Measurements from ENCODE around the gene CIB4.
"Not testable (repeated sequence)": the region's sequence is repeated elsewhere in the genome, so short reads cannot be mapped to it uniquely, and the experiment has no call there.

The CIB4 gene

DNA sequence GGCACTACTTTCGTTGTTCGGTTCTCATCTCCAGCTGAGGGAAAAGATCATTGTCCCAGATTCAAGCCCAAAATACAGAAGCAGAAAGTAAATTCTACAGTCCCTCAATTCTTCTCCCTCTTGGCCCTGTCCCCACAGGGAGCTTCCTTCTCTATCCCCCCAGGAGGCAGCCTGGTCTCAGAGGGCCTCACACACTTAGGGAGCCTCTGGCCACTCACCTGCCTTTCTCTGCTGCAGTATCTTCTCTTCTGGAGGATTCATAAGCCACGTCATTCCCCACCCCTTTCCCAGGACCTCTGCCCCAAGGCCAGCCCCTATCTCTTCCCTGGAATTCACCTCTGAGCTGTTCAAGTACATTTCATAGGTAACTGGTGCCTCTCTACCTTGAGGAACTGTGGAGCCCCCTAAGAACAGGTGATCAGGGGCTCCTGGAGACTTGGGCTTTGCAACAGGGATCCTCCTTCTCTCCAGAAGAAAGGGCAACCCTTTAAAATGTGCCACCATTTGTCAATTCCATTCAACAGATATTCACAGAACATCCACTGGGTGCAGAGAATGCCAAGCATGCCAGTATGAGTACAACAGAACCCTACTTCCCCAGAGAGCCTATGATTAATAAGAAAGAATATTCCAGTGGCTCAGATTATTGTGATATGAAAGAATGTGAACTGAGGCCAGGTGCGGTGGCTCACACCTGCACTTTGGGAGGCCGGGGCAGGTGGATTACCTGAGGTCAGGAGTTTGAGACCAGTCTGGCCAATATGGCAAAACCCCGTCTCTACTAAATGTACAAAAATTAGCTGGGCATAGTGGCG lies 72.9 kb downstream of the CIB4 start:
- no peak for DNase-seq (ENCODE audit: low read depth in 3 of 3)

DNA sequence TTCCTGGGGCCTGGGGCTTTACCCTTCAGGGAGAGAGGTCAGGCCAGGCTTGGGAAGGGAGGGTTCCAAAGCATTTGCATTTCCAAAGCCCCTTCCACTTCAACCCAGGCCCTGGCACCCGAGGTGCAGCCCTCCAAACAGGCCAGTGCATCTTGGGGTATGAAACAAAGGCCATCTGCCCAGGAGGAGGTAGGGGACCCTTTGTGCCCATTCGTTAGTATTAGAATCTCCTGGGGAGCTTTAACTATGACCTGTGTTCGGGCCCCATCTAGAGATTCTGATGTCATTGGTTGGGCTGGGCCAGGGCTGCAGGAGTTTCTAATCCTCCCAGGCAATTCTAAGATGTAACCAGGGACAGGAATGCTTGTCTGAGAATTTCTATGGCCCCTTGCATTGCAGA lies 73.6 kb downstream of the CIB4 start:
- no peak for DNase-seq (ENCODE audit: low read depth in 3 of 3)

DNA sequence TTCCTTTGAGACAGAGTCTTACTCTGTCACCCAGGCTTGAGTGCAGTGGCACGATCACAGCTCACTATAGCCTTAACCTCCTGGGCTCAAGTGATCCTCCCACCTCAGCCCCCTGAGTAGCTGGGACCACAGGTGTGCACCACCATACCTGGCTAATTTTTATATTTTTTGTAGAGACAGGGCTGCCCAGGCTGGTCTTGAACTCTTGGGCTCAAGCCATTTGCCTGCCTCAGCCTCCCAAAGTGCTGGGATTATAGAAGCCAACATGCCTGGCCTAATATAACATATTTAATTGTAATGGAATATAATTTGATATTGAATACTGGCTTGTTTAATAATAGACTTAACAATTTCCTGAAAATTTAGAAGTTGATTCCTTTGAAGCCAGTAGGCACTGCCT lies 74.4 kb downstream of the CIB4 start:
- not testable (repeated sequence) for DNase-seq (ENCODE audit: low read depth in 3 of 3)

DNA sequence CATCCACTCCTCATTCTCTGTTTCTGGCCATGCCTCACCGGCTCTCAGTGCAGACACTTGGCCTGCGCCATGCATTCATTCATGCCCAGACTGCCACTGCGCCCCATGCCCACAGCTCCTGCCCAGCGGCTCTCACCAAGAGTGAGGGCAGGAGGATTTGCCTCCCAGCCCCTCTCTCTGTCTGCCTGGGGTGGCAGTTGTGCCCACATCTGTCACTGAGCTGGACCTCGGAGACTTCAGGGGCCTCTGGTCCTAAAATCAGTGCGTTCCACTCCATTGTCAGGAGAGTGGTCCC lies 75.1 kb downstream of the CIB4 start:
- DNase-seq (ENCODE audit: low read depth in 3 of 3) = no peak

DNA sequence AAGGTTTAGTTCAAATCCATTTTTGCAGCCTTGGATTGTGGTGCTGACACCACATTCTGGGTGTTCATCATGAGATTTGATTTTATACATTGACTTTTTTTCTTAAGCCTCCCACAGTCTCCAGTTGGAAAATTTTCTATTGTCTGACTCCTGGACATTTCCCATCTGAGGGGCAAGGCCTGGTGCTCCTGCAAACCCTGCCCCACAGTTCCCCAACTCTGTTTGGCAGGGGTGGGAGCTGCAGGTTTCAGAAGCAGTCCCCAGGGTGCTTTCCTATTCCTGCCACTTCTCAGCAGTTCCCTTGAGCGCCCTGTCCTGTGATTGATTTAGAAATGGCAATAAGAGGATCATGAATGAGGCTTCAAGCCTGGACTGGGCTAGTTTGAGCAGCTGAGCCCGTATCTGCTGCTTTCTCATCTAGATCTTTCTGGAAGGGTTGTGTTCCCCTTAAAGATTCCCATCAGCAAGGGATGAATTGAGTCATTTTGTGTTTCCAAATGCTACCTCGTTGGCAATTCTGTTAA lies 77.0 kb downstream of the CIB4 start:
- no peak for DNase-seq (ENCODE audit: low read depth in 3 of 3)

DNA sequence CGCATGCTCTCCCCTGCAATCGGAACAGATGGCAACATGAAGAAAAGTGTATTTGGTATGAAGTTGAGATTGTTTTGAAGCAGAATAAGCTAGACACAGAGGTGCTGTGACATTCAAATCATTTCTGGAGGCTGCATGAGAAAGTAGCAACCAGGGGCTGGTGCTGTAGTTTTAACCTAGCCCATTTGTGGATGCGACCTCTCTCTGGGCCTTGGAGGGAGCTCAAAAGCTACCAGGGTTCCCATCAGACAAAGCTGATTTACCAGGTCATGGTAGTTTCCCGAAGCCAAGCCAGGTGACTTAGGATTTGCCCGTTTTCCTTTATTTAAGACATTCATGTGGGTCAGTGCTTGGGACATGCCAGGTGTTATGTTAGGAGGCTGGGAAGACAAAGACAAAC lies 77.5 kb downstream of the CIB4 start:
- no peak for DNase-seq (ENCODE audit: low read depth in 3 of 3)

DNA sequence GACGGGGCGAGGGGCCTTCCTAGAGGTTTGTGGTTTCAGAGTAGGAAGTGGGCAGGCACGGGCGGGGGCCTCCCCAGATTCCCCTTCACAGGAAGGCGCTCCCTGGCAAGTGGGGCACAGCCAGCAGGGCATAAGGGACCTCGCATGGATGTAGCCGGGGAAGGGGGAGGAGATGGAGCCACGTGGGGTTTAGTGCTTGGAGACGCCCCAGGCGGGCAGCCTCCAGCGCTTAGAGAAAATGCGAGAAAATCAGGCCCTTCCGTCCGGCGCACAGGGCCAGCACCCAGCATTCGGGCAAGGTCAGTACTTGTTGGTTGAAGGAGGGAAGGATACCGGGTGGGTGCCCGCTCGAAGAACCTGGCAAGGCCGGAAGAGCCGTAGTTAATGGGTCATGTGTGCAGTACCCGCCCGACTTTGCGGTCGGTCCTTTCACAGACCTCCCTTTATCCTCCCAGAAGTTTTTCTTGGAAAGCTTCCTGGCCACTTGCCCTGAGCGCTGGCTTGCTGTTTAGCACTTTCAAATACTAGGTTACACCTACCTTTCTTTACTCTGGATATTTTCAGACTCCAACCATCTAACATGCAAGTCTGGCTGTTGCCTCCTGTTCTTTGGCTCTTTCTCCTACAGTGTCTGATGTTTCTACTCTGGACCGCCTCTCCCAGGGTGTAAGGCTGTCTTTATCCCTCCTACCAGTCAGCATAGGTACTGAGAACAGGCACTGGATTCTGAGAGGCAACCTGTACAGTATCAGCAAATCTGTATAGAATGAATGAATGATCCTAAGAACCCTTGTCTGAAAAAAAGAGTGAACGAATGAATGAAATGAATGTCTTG lies 78.1 kb downstream of the CIB4 start:
- peak in 1 of 3 experiments; percentile 6 for DNase-seq (ENCODE audit: low read depth in 3 of 3)

DNA sequence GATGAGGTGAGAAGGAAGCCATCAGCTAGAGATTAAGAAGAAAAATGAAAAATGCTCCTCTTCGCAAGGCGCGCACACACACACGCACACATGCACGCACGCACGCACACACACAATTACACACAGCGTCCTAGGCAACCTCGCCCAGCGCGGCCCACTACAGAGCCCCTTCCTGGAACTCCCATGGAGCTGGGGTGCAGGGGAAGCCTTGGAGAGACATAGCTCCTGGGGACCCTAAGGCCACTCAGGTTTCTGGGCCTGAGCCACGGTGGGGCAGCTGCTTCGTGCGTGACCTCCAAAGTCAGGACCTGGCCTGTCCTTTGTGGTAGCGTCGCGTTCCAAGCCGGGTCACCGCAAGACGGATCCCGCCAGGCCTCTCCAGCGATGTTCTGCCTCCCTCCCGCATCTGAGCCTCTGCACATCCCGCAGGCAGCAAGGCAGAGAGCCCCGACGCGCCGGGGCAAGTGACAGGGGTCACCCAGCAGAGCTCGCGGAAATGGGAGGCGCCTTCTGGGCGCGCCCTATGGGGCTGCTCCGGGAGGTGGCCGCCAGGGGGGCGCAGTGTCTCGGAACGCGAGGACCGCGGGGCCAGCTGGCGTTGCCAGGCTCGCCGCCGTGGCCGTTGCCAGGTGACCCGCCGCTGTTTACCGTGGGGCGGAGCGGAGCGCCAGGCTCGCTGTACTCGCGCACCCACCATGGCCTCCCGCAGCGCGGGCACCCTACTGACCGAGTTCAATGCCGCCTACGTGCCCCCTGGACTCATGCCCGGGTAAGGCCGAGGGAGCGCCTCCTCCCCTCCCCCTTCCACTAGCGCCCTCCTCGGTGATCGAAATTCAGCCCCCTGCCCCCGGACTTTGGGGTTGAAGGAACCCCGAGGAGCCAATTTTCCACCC lies 79.0 kb downstream of the CIB4 start:
- peak in 2 of 3 experiments; percentile 8 to 42 for DNase-seq (ENCODE audit: low read depth in 3 of 3)

DNA sequence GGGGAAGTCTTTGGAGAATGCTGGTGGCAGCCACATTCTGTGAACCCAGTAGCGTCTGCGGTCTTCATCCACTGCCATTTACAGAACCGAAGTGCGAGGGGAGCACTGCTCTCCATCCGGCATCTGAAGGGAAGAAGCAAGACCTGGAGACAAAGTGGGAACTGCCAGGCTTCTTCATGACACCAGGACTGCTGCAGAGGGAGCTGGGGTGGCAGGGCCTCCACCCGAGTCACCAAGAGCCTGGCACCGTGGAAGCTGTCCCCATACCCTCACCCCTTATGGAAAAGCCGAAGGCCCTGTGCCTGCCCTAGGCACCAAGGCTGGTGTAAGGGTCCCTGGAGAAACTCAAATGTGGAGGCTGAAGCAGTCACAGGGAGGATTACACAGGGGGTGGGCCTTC lies 79.8 kb downstream of the CIB4 start:
- DNase-seq (ENCODE audit: low read depth in 3 of 3) = no peak

DNA sequence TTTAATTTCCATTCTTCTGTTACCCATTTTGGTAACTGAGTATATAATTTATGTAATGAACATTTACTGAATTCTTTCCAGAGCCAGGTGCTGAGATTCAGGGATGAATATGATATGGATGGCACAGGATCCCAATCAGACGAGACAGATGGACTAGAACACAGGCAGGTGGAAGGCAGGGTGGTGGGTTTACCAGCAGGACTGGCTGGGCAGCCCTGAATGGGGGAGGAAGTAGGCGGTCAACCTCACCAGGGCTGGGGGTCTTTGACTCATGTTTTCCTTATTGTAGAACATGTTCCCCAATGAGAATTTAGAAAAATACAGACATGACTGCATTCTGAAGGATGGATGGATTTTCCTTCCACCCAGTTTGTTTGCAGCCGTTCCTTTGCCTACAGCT lies 80.3 kb downstream of the CIB4 start:
- DNase-seq (ENCODE audit: low read depth in 3 of 3) = no peak

DNA sequence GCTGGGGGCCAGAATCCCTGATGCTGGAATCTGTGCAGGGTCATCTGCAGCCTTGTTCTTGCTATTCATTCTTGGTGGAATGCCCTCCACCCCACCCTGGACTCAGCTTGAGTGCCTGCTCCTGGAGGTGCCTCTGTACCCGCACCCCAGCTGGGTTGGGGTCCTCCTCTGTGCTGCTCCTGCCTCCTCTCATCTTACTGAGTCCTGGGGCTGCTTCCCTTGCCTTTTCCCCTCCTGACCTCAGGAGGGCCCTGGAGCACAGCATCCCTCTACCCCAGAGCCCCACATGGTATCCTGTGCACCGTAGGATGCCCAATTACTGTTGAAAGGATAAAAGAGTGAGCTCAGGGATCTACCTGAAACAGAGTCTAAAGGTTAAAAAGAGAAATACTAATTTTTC lies 81.6 kb downstream of the CIB4 start:
- DNase-seq (ENCODE audit: low read depth in 3 of 3) = no peak

DNA sequence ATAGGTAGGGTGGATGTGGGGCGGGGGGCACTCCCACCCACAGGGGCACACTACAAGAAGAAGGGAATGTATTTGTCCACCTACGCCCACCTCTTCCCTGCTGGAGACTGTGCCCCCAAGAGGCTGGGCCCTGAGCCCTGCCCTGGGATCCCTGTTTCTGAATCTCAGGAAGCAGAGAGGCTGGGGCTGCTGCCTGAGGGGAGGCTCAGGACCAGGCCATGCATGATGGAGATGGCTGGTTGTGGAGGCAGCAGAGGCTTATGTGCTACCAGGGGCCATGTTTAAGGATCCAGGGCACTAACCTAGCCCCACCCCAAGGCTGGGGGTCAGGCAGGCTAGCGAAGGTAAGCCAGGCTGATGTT lies 82.1 kb downstream of the CIB4 start:
- no peak for DNase-seq (ENCODE audit: low read depth in 3 of 3)

DNA sequence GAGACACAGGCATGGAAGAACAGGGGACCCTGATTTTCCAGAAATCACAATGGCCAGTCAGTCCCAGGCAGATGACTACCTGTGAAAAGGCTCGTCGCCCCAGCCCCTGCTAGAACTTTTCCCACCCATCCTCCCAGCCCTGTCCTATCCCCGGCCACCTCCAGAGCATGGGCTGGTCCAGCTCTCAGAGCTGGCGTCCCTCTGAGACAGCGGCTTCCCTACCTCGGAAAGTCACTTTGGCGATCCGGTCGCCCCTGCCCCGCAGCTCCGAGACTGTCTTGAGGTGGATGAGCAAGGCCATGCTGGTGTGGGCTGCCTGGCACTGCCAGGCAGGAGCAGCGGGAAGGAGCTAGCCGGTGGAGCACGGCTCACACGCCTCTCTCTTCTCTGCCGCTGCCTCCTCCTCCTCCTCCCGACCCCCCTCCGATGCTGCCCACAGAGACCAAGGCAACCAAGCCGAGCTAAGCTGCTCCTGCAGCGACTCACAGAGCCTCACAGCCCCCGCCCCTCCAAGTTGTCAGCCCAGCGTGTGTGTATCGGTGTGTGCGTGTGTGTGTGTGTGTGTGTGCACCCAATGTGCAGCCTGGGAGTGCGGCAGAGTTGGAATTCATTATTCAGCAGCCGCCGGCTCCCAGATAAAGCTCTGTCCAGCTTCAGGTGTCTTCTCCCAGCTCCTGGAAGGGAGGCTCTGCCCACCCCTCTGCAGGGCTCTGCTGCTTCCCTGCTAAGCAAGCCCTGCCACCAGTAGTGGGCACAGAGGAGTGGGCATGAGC lies 82.7 kb downstream of the CIB4 start:
- DNase-seq (ENCODE audit: low read depth in 3 of 3) = no peak

DNA sequence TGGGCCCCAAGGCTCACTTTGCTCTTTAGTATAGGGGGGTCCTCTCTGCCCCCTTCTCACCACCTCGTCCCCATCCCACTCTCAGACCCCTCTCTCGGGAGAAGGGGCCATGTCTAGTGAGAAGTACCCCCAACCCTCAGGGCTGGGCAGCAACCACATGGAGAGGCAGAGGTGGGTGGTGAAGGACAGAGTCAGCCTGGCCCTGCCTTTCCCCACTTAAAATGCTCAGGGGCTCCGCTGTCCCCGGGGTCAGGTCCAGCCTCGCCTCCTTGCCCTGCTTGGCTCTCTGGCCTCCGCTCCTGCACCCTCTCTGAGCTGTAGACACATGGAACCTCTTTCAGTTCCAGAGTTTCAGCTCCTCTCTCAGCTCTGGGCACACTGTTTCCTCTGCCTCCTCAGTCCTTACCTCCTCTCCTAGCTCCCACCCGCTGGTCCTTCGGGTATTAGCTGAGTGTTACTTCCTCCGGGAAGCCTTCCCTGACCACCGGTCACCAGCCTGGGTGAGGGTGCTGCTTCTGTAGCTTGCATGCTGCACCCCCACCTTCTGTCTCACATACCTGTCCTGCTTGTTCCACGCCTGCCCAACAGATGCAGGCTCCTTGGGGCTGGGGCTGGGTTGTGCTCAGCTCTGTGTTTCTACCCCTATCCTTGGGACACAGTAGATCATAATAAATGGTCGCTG lies 83.8 kb downstream of the CIB4 start:
- DNase-seq (ENCODE audit: low read depth in 3 of 3) = no peak

DNA sequence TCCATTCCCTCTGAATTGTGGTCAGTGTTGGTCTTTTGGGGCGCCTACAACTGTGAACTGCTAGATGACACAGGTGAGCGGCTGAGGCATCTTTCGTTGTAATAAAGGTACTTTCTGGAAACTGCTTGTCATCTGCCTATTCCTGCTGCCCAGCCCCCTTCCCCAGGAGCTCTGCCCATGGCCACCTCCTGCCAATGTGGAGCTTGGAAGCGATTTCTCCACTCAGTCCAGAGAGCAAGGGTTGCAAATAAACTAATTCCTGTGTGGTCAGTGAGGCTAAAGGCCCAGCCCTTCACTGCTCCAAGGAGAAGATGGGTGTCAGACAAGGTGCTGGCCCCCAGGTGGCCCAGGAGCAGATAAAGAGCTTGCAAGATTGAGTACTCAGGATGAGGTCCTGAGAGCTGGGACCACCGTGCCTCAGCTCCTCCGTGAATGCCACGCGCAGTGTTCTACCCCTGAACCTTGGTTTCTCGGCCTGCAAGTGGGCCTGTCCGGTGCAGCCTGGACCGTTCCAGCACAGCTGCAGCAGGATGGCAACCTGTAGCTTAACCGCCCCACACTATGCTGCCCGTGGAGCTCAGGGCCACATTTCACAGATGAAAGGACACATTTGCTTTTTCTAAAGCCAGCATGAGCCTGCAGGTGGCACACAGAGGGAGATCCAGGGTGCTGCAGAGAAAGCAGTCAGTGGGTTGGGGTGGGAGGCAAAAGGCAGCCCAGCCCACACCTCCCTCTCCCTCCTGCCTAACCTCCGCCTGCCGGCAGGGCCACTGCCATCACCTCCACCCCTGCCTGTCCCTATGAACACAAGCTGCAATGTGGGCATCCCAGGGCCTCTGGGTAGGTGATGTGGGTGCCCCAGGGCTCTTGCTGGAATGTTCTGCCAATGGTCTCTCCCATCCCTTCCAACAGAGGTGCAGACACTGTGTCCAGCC lies 84.6 kb downstream of the CIB4 start:
- DNase-seq (ENCODE audit: low read depth in 3 of 3) = no peak

DNA sequence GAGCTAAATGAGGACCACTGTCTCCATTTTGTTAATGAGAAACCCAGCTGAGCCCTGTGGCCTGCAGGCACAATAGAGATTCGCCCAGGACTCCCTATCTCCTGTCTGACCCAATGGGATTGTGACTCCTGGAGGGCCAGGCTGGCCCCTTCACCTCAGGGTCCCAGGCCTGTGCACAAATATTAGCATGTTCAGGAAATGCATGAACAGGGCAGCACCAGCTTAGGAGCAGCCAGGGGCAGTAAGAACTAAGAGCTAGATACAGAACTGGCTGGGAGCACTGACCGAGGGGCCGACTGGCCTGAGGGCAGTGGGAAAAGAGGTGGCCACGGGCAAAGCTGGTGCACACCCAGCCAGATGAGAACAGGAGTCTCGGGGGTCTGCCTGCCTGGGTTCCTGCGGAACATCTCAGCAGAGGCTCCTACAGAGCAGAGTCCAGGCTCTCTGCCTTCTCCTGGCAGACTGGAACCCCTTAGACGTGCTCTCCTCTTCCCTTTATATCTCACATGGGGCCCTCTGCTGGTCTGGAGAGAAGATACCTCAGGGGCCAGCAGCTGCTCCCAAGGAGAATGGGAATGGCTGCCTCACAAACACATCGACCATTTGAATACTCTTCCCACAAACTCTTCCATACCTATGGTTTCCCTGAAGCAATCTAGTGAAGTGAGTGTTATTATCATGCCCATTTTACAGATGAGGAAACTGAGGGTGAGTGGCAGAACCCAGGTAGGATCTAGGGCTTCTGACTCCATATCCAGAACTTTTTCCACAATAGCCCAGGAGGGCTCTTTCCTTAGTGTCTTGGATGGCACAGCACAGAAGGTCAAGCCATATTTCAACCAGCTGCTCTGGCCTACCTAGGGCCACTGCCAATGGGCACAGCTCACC lies 85.7 kb downstream of the CIB4 start:
- DNase-seq (ENCODE audit: low read depth in 3 of 3) = no peak

DNA sequence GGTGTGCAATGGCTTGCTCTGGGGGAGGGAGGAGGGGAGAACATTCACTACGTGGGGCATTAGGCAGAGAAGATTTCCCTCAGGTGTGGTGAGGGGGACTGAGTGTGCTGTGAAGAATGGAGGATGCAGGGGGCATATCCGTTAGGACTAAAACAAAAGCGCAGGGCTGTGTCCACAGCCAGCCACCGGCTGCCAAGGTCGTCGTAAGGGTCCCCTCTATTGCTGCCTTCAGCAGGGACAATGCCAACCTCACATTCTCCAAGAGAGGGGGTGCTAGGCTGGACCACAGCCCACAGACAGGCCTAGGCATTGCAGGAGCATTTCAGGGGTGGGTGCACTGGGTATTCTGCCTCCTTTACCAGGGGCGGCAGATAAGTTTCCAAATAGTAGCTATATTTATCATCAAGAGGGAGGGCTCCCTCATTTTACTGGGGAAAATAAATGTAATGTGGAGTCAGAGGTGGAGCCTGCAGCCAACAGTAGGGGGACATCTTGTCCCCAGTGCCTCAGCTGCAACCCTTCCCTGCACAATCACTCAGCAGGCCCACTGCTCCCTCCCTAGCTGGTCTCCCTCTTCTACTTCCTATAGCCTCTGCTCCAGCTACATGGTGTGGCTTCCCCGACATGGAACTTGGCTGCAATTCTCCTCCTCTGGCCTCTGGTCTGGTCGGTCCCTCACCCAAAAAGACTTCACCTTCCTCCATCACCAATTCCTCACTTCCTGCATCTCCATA lies 88.4 kb downstream of the CIB4 start:
- DNase-seq (ENCODE audit: low read depth in 3 of 3) = no peak

Data from stimulated activated CD4-positive, alpha-beta T cell treated with anti-CD3 and anti-CD28 coated beads, TNF-alpha, amount 100 ng/mL, for 24 hours (primary cell).